Left renal cortex interstitium (tissue), 4 donors: Measurements from ENCODE around the gene MCF2L. TPM values are rescaled to one million over a fixed set of nuclear protein-coding genes. Genes with fewer than 3 reads are reported as not detected.
"Not testable (repeated sequence)": the region's sequence is repeated elsewhere in the genome, so short reads cannot be mapped to it uniquely, and the experiment has no call there.

Source experiments
- DNase-seq, 4 donors: peaks; one replicate each; pipeline ENCODE4 v3.0.0-alpha.2; 2013; ENCODE audit warnings: low read depth in 4 of 4, low spot score in 2 of 4, missing footprints in 1 of 4
- polyA plus RNA-seq, 4 donors: library from polyadenylated mRNA; unstranded; fragments of 120-200 nt; gene quantifications; one replicate each; pipeline ENCODE4 v1.2.1, GENCODE V29; 2013; ENCODE audit not compliant: insufficient read length in 4 of 4

MCF2L gene
- polyA plus RNA-seq, 4 donors = 23.3 to 45.1 (median 38.1) TPM

DNA sequence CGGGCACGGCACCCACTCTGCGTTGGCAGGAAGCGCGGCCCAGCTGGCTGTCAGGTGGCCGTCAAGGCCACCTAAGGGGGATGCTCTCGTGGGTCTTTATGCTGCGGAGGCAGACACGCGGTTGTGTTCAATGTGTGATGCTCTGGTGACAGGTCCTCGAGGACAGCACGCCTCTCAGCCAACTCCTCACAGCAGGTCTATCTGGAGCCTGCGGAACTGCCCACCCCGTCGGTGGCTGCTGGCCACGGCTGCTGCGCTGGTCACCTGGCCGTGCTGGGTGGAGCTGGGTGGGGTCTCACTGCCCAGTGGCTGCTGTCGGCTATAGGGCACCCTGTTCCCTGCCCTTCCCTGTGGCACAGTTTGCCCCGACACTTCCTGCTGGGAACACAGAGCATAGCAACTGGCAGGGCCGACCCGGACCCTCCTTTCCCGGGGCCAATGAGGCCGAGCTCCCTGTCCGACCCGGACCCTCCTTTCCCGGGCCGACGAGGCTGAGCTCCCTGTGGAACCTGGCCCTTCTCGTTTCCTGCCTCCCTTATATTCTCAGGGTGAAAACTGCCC, 122.3 kb downstream of the MCF2L start:
- no peak for DNase-seq

DNA sequence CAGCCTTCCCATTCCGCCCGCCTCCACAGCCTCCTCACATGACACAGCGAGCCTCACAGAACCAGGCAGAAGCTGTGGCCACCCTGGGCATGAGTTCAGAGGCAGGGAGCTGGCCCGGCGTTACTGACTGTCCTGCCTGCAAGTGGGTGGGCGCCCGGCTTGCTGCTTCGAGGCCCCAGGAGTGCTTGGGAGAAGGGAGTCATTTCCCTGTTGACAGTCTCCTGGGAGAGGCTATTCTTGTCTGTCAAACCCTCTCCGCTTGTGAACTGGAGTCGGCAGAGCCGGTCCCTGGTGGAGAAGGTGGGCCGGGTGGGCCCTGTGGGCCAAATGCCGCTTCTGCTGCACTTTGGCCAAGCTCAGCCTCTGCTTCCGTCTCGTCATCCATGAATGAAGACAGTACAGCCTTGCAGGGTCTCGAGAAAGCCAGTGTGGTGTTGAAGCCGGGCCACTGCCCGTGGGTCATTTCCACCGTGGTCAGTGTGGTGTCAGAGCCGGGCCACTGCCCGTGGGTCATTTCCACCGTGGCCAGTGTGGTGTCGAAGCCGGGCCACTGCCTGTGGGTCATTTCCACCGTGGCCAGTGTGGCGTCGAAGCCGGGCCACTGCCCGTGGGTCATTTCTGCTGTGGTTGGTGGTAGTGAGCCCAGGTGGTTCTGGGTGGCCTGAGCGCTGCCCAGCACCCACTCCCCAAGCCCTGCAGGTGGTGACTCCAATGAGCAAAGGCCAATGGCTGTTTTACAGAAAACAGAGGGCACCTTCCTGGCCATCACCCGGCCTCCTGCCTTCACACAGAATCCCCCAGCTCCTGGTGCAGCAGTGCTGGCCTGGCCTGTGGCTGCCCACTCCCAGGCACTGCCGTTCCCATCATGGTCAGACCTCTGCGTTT, 123.1 kb downstream of the MCF2L start:
- no peak for DNase-seq

DNA sequence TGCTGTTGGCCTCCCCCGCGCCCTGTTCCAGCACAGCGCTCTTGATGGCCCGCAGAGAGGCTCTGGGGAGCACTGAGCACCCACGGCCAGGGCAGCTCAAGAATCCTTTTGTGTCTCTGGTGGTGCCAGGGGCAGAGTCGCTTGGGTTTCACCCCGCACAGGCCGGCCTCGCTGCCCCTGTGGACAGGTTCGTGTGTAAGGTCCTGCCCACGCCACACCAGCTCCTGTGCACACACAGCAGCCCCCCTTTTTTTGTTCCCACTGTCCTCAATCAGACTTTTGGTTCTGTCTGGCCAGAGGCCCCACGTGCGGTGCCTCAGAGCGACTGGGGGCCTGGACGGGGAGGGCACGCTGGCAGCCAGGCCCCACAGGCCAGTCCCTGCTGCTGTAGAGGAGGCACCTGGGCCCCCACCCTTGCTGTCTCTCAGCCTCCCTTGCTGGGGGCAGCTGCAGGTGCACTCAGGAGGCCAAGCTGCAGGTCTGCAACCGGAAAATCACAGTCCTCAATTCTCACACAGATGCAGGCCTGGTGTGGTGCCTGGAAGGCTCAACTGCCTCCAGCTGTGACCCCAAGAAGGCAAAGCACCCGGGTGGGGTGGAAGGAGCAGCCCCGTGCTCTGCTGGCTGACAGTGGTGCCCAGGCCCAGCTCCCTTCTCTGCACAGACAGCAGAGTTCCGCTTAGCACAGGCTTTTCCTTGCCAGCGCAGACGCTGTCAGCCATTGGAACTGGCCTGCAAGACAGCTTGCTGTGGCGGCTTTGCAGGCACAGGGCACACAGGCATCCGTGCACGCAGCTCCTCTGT, 124.0 kb downstream of the MCF2L start:
- DNase-seq = no peak

DNA sequence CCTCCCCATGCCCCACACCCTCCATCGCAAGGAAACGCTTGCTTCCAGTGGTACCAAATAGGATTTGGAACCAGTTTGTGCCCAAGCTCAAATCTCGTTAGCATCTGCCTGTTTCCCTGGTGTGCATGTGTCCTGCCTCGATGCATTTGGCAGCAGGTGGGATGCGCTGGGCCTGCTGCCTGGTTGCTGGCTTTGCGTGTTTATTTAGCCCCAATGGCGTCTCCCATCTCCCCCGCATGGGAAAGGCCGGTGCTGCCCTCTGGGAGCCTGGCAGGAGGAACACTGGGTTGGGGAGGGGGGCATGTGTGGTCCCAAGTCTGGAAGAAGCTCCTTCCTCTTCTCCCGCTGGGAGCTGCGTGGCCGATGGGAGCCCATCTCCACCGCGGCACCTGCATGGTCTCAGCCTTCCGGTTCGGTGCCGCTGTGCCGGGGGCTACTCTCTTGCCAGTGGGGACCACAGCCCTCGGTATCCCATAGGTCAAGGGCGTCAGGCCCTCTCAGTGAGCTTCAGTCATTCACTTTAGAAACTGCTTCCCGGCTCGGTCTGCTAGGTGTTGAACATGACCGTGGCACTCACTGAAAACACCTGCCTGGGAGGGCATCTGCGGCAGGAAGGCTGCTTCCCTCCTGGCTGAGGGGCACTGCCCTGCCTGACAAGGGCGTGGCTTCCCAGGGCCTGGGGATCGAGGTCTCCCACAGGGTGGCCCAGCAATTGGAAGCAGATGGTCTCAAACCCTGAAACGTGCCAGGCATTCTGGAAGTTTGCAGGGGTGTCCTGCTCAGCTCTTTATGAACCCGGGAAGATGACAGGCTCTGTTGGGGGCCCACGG, 124.8 kb downstream of the MCF2L start:
- no peak for DNase-seq

DNA sequence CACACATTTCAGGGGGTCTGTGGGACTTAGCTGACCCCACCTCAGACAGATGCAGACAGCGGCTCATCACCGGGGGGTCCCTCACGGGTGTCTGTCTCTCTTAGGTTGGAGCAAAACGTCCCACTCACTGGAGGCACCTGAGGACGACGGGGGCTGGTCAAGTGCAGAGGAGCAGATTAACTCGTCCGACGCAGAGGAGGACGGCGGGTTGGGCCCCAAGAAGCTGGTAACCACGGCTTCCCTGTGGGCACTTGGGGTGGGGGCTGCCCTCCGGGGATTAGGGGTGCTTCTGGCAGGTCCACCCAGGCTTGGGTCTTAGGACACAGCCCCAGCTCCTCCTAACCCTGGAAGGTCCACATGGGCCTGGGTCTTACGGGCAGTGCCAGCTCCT, 125.4 kb downstream of the MCF2L start:
- no peak for DNase-seq

DNA sequence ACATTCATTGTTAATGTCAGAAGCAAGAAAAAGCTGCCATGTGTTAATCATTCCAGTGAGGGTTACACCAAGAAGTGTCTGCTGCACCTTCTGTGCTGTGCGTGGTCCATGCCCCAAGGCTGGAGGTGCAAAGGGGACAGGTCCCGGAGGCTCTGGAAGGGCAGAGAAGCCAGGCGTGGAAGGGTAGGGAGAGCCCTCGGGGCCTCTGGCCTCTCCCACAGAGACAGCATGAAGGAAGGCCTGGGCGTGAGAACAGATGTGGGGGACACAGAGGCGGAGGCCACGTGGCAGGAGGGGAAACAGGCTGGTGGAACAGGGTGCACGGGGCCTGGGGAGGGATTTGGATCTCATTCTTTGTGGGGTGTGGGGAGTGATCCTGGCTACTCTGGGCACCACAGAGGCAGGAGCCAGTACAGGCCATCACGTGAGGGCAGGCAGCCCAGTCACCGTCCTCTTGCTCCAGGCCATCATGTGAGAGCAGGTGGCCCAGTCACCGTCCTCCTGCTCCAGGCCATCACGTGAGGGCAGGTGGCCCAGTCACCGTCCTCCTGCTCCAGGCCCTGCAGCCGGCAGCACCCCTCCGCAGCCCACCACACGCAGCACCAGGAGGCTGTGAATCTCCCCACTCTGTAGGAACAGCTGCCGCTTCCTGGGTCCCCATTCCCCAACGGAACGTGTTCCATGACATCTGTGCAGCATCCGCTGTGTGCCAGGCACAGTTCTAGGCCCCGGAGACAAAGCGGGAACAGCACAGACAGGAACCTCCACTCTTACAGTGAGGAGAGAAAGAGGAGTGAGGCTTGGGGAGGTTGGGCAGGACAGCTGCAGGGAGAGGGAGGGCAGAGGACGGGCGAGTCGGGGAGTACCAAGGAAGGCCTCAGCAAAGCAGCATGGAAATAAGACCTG, 126.4 kb downstream of the MCF2L start:
- DNase-seq = no peak

DNA sequence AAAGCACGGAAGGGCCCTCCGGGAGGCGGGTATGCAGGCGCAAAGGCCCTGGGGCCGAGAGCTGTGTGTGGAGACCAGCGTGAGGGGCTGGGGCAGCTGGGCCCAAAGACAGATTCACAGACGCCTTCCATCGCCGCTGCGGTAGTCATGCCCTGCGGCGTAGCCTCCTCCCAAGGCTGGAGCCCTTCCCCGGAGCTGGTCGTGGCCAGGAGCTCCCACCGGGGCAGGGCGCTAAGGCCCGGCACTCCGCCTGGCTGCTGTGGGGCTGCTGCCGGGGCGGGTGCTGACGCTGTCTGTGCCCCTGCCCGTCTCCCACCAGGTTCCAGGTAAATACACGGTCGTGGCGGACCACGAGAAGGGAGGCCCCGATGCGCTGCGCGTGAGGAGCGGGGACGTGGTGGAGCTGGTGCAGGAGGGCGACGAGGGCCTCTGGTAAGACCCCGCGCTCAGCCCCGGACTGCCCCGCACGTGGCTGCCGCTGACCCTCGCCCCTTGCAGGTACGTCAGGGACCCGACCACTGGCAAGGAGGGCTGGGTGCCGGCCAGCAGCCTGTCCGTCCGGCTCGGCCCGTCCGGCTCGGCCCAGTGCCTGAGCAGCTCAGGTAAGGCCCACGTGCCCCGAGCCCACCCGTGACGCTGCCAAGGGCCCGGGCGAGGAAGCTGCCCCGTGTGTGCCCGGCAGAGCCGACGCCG, 127.2 kb downstream of the MCF2L start:
- DNase-seq = no peak

DNA sequence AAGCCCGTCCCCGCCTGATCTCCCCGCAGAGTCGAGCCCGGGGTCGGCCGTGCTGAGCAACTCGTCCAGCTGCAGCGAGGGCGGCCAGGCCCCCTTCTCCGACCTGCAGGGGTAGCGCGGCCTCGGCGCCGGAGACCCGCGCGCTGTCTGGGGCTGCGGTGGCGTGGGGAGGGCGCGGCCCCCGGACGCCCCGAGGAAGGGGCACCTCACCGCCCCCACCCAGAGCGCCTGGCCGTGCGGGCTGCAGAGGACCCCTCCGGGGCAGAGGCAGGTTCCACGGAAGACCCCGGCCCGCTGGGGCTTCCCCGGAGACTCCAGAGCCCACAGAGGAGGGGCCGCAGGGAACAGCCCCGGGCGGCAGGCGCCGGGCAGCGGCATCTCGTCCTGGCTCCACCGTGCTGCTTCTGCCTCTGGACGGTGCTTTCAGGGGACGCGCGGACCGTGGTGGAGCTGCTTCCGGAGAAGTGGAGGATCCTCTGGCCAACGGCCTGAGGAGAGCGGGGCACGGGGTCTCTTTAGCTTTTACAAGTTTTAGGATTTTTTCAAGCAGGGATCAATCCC, 127.8 kb downstream of the MCF2L start:
- DNase-seq = no peak

DNA sequence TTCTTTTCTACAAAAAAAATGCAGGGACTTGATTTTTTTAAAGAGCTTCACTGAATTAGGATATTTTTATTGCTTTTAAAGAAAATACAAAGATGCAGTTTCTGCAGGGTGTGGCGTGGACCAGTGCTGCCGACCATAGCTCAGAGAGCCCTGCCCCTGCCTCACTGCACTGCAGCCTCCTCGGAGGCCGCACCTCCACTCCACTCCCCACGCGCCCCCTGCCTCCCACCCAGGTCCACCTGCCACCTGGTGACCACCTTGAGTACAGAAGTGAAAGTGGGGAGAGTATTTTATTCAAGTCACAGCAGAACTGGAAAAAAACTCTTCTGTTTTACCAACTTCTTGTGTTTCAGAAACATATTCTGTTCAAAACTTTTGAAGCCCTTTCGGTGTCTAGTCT, 128.6 kb downstream of the MCF2L start:
- no peak for DNase-seq

DNA sequence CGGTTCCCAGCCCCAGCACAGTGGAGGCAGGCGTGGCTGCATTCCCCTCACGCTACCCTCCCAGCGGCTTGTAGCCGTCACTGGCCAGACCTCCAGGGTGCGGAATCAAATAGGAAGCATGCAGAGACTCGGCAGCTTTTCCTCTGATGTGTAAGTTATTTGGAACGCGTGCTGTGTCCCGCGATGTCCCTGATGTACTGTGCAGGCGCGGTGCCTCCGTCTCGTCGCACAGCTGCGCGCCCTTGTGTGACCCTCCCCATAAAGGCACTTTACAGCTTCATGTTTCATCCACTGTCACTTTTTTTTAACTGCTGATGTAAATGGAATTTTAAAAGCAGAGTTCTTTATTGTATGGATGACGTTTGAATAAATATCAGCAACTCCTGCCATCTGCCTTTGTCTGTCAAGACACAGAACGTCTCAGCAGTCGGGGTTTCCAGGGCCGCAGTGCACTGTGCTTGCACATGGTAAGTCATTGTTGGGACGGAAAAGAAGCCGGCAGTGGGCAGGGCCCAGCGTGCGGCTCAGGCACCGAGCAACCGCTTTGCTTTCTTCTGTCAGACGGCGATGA, 129.2 kb downstream of the MCF2L start:
- DNase-seq = no peak

DNA sequence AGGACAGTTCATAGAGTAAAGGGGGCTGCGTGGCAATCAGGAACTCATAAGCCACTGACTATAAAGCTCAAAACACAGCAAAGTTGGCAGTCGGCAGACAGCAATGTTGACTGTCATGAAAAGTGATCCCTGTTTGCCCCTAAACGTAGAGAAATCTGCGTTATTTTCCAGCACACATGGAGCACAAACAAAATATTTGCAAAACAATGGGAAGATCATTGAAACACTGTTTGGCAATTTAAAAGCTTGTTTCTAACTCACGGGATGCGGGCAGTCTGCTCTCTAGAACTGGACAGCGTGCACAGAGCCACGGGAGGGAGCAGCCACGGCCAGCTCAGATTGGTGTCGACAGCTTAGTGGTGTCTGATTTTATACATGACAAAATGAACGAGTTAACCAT, 130.1 kb downstream of the MCF2L start:
- no peak for DNase-seq

DNA sequence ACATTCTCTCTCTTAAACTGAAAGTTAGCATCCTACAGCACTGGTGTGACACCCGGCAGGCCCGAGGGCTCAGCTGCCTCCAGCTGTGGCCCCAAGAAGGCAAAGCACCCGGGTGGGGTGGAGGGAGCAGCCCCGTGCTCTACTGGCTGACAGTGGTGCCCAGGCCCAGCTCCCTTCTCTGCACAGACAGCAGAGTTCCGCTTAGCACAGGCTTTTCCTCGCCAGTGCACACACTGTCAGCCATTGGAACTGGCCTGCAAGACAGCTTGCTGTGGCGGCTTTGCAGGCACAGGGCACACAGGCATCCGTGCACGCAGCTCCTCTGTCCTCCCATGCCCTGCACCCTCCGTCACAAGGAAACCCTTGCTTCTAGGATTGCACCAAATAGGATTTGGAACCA, 133.3 kb downstream of the MCF2L start:
- not testable (repeated sequence) for DNase-seq

DNA sequence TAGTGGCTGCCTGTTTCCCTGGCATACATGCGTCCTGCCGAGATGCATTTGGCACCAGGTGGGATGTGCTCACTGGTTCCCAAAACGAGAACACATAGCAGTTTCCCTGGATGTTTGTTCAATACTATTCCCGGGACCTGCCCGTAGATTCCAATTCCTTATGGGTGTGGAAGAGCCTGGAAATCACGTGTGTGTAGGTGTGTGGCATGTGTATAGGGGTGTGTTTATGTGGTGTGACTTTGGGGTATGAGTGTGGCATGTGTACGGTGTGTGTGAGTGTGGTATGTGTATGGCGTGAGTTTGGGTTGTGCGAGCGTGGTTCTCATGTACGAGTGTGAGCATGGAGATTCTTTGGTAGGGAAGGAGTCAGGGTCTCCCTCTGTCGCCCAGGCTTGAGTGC, 133.7 kb downstream of the MCF2L start:
- no peak for DNase-seq

DNA sequence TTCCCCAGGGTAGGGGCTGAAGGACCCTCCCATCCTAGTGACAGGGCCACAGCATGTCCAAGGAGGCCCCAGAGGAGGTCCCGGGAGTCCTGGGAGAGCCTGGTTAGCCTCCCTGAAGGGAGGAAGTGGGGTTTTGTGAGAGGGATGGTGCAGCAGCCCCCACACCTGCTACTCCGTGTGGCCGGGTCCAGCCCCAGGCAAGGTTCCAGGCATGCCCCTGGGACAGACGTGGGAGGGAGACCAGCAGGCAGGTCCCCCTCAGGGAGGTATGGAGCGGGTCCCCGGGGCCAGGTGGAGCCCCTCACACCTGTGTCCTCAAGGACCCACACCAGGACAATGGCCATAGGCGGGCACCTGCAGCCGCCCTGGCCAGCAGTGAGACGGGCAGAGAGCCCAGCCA, 134.6 kb downstream of the MCF2L start:
- no peak for DNase-seq

DNA sequence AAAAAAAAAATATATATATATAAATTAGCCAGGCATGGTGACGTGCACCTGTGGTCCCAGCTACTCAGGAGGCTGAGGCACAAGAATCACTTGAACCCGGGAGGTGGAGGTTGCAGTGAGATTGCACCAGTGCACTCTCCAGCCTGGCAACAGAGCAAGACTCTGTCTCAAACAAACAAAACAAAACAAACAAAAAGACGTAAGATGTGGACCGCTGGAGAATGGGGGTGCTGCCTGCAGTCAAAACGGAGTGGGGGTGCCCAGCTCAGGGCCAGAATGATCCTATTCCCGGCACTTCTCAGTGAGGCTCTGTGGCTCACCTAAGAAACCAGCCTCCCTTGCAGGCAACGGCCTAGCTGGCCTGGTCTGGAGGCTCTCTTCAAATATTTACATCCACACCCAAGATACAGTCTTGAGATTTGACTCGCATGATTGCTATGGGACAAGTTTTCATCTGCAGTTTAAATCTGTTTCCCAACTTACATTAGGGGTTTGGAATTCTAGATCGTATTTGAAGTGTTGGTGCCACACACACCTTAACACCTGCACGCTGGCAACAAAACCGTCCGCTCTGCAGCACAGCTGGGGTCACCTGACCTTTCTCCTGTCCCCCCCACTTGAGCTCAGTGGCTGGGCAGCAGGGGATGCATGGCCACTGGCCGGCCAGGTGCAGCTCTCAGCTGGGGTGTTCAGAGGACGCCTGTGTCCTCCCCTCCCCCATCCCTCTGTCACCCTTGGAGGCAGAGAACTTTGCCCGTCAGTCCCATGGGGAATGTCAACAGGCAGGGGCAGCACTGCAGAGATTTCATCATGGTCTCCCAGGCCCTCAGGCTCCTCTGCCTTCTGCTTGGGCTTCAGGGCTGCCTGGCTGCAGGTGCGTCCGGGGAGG, 136.3 kb downstream of the MCF2L start, which contains the start of gene F7:
F7 (plus strand) TSS at position 760 of the 889 bp plus-strand sequence; CDS start at position 811, 51 bp downstream.
- no peak for DNase-seq

DNA sequence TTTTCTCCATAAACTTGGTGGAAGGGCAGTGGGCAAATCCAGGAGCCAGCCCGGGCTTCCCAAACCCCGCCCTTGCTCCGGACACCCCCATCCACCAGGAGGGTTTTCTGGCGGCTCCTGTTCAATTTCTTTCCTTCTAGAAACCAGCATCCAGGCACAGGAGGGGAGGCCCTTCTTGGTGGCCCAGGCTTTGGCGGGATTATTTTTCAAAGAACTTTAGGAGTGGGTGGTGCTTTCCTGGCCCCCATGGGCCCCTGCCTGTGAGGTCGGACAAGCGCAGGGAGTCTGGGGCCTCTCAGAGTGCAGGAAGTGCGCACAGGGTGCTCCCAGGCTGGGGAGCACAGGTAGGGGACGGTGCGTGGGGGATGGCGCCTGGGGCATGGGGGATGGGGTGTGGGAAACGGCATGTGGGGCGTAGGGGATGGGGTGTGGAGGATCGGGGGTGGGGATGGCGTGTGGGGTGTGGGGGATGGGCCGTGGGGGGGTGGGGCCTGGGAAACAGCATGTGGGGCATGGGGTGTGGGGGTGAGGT, 137.0 kb downstream of the MCF2L start:
- DNase-seq = no peak
